H9 (cell line): ENCODE results near the gene TESPA1. TPM values are rescaled to one million over a fixed set of nuclear protein-coding genes. Genes with fewer than 3 reads are reported as not detected.

Source experiments
- DNase-seq: peaks from one replicate; pipeline ENCODE4 v3.0.0-alpha.2; 2017
- H2AFZ ChIP-seq: one replicate; pipeline ENCODE4 v1.6.1; 2013; ENCODE audit warnings: mild to moderate bottlenecking, low read length, control low read depth, moderate library complexity
- H2AK5ac ChIP-seq: 2 replicates; pipeline ENCODE4 v1.6.1; 2013; ENCODE audit warnings: low read length, control low read depth, mixed read lengths; ENCODE audit not compliant: insufficient read length
- H2BK120ac ChIP-seq: one replicate; pipeline ENCODE4 v1.6.1; 2013; ENCODE audit warnings: low read depth, mild to moderate bottlenecking, low read length, control low read depth, inconsistent platforms; ENCODE audit not compliant: poor library complexity, severe bottlenecking
- H2BK12ac ChIP-seq: 2 replicates; pipeline ENCODE4 v1.6.1; 2013; ENCODE audit warnings: low read length, control low read depth, mixed read lengths, low read depth; ENCODE audit not compliant: insufficient read length
- H2BK15ac ChIP-seq: 2 replicates; pipeline ENCODE4 v1.6.1; 2013; ENCODE audit warnings: low read depth, low read length, control low read depth
- H2BK20ac ChIP-seq: one replicate; pipeline ENCODE4 v1.6.1; 2013; ENCODE audit warnings: low read depth, mild to moderate bottlenecking, low read length, control low read depth, inconsistent platforms; ENCODE audit not compliant: poor library complexity, severe bottlenecking
- H2BK5ac ChIP-seq: 2 replicates; pipeline ENCODE4 v1.6.1; 2013; ENCODE audit warnings: low read length, control low read depth, mixed read lengths; ENCODE audit not compliant: insufficient read length
- H3K14ac ChIP-seq: 2 replicates; pipeline ENCODE4 v1.6.1; 2013; ENCODE audit warnings: low read length, control low read depth; ENCODE audit not compliant: insufficient read depth
- H3K18ac ChIP-seq: 2 replicates; pipeline ENCODE4 v1.6.1; 2013; ENCODE audit warnings: low read depth, mild to moderate bottlenecking, mixed read lengths, low read length, control low read depth; ENCODE audit not compliant: insufficient read length
- H3K23ac ChIP-seq: 2 replicates; pipeline ENCODE4 v1.6.1; 2013; ENCODE audit warnings: low read length, control low read depth, mixed read lengths, low read depth; ENCODE audit not compliant: insufficient read length
- H3K23me2 ChIP-seq: 2 replicates; pipeline ENCODE4 v1.6.1; 2013; ENCODE audit warnings: low read depth, mild to moderate bottlenecking, mixed read lengths, low read length, control low read depth; ENCODE audit not compliant: insufficient read length, poor library complexity, severe bottlenecking
- H3K27ac ChIP-seq: 2 replicates; pipeline ENCODE4 v1.5.1; 2013; ENCODE audit warnings: low read length, control low read depth, mixed read lengths, low read depth; ENCODE audit not compliant: insufficient read length
- H3K27me3 ChIP-seq: 2 replicates; pipeline ENCODE4 v1.6.1; 2013; ENCODE audit warnings: low read length, control low read depth, inconsistent platforms; ENCODE audit not compliant: insufficient read depth
- H3K4ac ChIP-seq: 2 replicates; pipeline ENCODE4 v1.6.1; 2013; ENCODE audit warnings: low read depth, mild to moderate bottlenecking, control low read depth, inconsistent platforms, low read length, moderate library complexity
- H3K4me1 ChIP-seq: 2 replicates; pipeline ENCODE4 v1.6.1; 2013; ENCODE audit warnings: low read length, control low read depth, inconsistent platforms; ENCODE audit not compliant: insufficient read depth
- H3K4me2 ChIP-seq: 2 replicates; pipeline ENCODE4 v1.6.1; 2013; ENCODE audit warnings: low read length, control low read depth, mixed read lengths; ENCODE audit not compliant: insufficient read length, insufficient read depth
- H3K56ac ChIP-seq: 2 replicates; pipeline ENCODE4 v1.6.1; 2013; ENCODE audit warnings: low read depth, mild to moderate bottlenecking, mixed read lengths, low read length, control low read depth; ENCODE audit not compliant: insufficient read length
- H3K79me1 ChIP-seq: 2 replicates; pipeline ENCODE4 v1.6.1; 2013; ENCODE audit warnings: low read depth, mild to moderate bottlenecking, moderate library complexity, low read length, control low read depth, inconsistent platforms; ENCODE audit not compliant: insufficient read depth, poor library complexity, severe bottlenecking
- H3K79me2 ChIP-seq: 2 replicates; pipeline ENCODE4 v1.6.1; 2013; ENCODE audit warnings: low read length, control low read depth, inconsistent platforms; ENCODE audit not compliant: insufficient read depth
- H3K9ac ChIP-seq: 2 replicates; pipeline ENCODE4 v1.6.1; 2013; ENCODE audit warnings: low read length, control low read depth, mixed read lengths; ENCODE audit not compliant: insufficient read length; ENCODE audit errors: extremely low read depth
- H3K9me3 ChIP-seq: one replicate; pipeline ENCODE4 v1.6.1; 2013; ENCODE audit warnings: low read depth, low read length, inconsistent platforms; ENCODE audit not compliant: control insufficient read depth
- H3T11ph ChIP-seq: one replicate; pipeline ENCODE4 v1.6.1; 2013; ENCODE audit warnings: mild to moderate bottlenecking, low read length, control low read depth, inconsistent platforms
- H4K20me1 ChIP-seq: one replicate; pipeline ENCODE4 v1.6.1; 2013; ENCODE audit not compliant: control insufficient read depth, insufficient read length, insufficient read depth
- H4K5ac ChIP-seq: 2 replicates; pipeline ENCODE4 v1.6.1; 2013; ENCODE audit warnings: low read depth, mild to moderate bottlenecking, mixed read lengths, low read length, control low read depth; ENCODE audit not compliant: insufficient read length
- H4K8ac ChIP-seq: replicated peaks from 2 replicates; pipeline ENCODE4 v1.6.1; 2013; ENCODE audit warnings: low read length, control low read depth, mixed read lengths, low read depth; ENCODE audit not compliant: insufficient read length
- H4K91ac ChIP-seq: 2 replicates; pipeline ENCODE4 v1.6.1; 2013; ENCODE audit warnings: low read depth, mild to moderate bottlenecking, moderate library complexity, mixed read lengths, low read length, control low read depth; ENCODE audit not compliant: insufficient read length
- H3K27ac Mint-ChIP-seq, 3 experiments: 2 replicates in 2 of 3; 3 replicates in 1 of 3; pipeline ENCODE4 v1.8.0; 2020 to 2021; ENCODE audit warnings: mixed read lengths in 3 of 3, mild to moderate bottlenecking in 1 of 3, moderate library complexity in 1 of 3
- H3K27me3 Mint-ChIP-seq: 2 replicates; pipeline ENCODE4 v1.8.0; 2021; ENCODE audit warnings: low read depth, mild to moderate bottlenecking, moderate library complexity, mixed read lengths
- H3K36me3 Mint-ChIP-seq, 3 experiments: 2 replicates in 2 of 3; 3 replicates in 1 of 3; pipeline ENCODE4 v1.8.0; 2020 to 2021; ENCODE audit warnings: low read depth in 3 of 3, mixed read lengths in 3 of 3; ENCODE audit not compliant: insufficient read depth in 1 of 3
- H3K4me1 Mint-ChIP-seq, 2 experiments: 2 replicates each; pipeline ENCODE4 v1.8.0; 2020; ENCODE audit warnings: mixed read lengths in 2 of 2
- H3K4me3 Mint-ChIP-seq, 2 experiments: 2 replicates in 1 of 2; 3 replicates in 1 of 2; pipeline ENCODE4 v1.8.0; 2020 to 2021; ENCODE audit warnings: mild to moderate bottlenecking in 2 of 2, mixed read lengths in 2 of 2, moderate library complexity in 1 of 2
- H3K9me3 Mint-ChIP-seq, 2 experiments: 2 replicates in 1 of 2; 3 replicates in 1 of 2; pipeline ENCODE4 v1.8.0; 2020; ENCODE audit warnings: mild to moderate bottlenecking in 2 of 2, mixed read lengths in 2 of 2, moderate library complexity in 1 of 2
- CTCF ChIP-seq: fragments of 200-600 bp; sonication (generic); conservative IDR thresholded peaks from 3 replicates; pipeline ENCODE4 v1.8.0; 2021; ENCODE audit warnings: antibody characterized with exemption, mild to moderate bottlenecking
- WGBS: extraction: QIAGEN DNeasy Blood & Tissue Kit; methylation state at CpG from one replicate; pipeline ENCODE4 v1.1.7; 2013; ENCODE audit warnings: missing lambda C conversion rate, low lambda C conversion rate, mixed read lengths; ENCODE audit not compliant: insufficient read length; ENCODE audit errors: extremely low coverage; 5-methylcytosine and 5-hydroxymethylcytosine counted together
- total RNA-seq: library from RNA; stranded (reverse); gene quantifications from 2 replicates; pipeline ENCODE4 v1.2.1, GENCODE V29; 2021

Gene TESPA1
- total RNA-seq, 1 experiment from 2014 or later = not detected

GRCh38 chr12:54933376-54933775 is 51.2 kb downstream of the TESPA1 start:
- H3K27ac ChIP-seq = no peak overlapping the region
- no peak overlapping the region for H4K8ac ChIP-seq
- no peaks in the 10 kb centered on the region for H3K79me1 ChIP-seq
- H4K20me1 ChIP-seq = no peaks in the 10 kb centered on the region
- H4K91ac ChIP-seq = no peak overlapping the region
- no peak overlapping the region for H2BK15ac ChIP-seq
- no peak overlapping the region for H3K18ac ChIP-seq
- H2BK5ac ChIP-seq = no peak overlapping the region
- H3K79me2 ChIP-seq = no peaks in the 10 kb centered on the region
- H3K9ac ChIP-seq = no peak overlapping the region
- no peak overlapping the region for H3K23ac ChIP-seq
- H2BK12ac ChIP-seq = no peak overlapping the region
- Mint-ChIP-seq H3K4me3 (no peak overlapping the region), H3K36me3 (peaks cover 16 to 24% (median 19%) of the 10 kb centered on the region in 3 experiments), H3K27me3 (peaks cover 35% of the 10 kb centered on the region), H3K4me1 (peaks cover 0 to 3% of the 10 kb centered on the region in 2 experiments; a peak in 1 of 4 replicates), H3K27ac (no peak overlapping the region), H3K9me3 (peaks cover 23 to 31% of the 10 kb centered on the region in 2 experiments)
- H2BK120ac ChIP-seq = no peak overlapping the region
- no peak overlapping the region for H3T11ph ChIP-seq
- H3K4ac ChIP-seq = no peak overlapping the region
- no peaks in the 10 kb centered on the region for H3K4me1 ChIP-seq
- no CpG with 5 or more reads among the region's 1 CpG for WGBS
- H4K5ac ChIP-seq = no peak overlapping the region
- no peak overlapping the region for H2AFZ ChIP-seq
- no peaks in the 10 kb centered on the region; the same call in 1 of the 2 replicates for H3K27me3 ChIP-seq
- no peak overlapping the region for H3K56ac ChIP-seq
- H3K9me3 ChIP-seq = peaks cover 6% of the 10 kb centered on the region
- H2BK20ac ChIP-seq = no peak overlapping the region
- DNase-seq = no peak
- no peak for TF ChIP-seq CTCF
- no peaks in the 10 kb centered on the region for H3K23me2 ChIP-seq
- no peak overlapping the region for H2AK5ac ChIP-seq
- no peak overlapping the region for H3K14ac ChIP-seq
- no peak overlapping the region for H3K4me2 ChIP-seq
